Kasumi-1 (cell line): ENCODE results near the gene OLIG2.

ENCODE experiments used
- DNase-seq, 2 experiments: peaks; one replicate each; lab custom pipeline; 2025; lab: John Stamatoyannopoulos, UW

OLIG2 gene

DNA sequence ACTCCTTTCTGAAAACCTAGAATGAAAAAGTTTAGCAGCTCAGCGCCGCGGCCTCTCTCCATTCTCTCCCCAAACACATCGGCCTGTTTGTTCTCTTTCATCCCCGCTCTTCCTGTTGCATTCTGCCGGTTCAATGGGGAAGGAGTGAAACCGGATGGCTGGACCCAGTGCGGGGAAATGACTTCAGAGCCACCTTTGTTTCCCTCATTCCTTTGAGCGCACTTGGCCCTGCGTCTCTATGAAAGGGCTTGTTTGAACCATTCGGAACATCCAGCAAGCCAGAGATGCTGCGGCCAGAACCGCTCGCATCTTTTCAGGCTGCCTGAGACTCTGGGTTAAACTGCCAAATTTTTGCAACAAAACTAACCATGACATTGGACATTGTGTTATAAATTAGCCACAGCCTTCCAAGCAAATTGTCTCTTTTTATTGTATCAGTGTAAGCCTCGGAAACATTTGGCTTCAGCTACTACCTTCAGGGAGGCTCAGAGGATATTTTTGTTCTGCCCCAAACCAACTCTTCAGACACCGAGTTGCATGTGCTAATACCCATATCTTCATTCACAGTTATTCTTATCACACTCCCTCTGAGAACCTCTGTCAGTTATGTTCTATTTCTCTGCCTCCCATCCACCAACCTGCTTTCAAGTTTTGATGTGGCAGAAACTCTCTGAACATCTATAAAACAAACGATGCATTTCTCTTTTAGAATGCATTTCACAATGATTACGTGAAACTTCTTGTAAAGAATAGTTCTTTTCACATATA is 39.1 kb downstream of the OLIG2 start:
- DNase-seq, result no peak

GRCh38 chr21:33067043-33067442 is 41.3 kb downstream of the OLIG2 start:
- DNase-seq, result no peak

DNA sequence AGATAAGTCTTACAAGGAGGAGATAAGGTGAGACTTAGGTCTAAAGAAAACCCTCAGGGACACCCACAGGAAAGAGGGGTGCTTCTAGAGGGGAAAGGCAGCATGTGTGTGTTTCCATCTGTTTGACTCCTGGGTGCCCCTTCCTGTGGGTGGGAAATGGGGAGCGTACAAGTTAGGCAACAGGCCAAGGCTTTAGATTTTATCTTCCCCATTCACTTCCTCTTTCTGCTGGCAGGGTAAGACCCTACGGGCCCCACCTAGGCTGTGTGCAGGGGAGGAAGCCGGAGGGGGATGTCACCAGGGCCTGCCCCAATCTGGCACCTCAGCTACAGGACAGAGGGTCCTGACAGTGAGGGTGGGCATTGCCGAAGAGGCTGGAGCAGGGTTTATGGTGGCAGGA is 41.7 kb downstream of the OLIG2 start:
- peak; percentile 92 to 95 for DNase-seq

GRCh38 chr21:33069243-33069642 is 43.5 kb downstream of the OLIG2 start:
- peak in 1 of 2 experiments; percentile 12 for DNase-seq

GRCh38 chr21:33069645-33069993 is 43.9 kb downstream of the OLIG2 start:
- peak in 1 of 2 experiments; percentile 34 for DNase-seq

DNA sequence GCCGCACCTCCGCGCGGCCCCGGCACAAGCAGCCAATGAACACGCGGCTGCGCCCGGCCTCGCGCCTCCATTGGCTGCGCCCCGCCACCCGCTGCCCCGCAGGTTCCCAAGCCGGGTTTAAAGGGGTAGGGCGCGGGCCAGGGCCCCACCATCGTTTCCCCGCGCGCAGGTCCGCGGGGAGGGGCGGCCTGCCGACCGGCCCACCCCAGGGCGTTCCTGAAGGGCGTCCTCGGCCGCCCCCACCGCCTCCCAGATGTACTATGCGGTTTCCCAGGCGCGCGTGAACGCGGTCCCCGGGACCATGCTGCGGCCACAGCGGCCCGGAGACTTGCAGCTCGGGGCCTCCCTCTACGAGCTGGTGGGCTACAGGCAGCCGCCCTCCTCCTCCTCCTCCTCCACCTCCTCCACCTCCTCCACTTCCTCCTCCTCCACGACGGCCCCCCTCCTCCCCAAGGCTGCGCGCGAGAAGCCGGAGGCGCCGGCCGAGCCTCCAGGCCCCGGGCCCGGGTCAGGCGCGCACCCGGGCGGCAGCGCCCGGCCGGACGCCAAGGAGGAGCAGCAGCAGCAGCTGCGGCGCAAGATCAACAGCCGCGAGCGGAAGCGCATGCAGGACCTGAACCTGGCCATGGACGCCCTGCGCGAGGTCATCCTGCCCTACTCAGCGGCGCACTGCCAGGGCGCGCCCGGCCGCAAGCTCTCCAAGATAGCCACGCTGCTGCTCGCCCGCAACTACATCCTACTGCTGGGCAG is 44.4 kb downstream of the OLIG2 start, which contains the start of gene OLIG1:
TSS of gene OLIG1 (plus strand) at position 148 of the 750 bp plus-strand sequence. CDS start at position 254, 106 bp downstream.
- peak; percentile 57 to 58 for DNase-seq

DNA sequence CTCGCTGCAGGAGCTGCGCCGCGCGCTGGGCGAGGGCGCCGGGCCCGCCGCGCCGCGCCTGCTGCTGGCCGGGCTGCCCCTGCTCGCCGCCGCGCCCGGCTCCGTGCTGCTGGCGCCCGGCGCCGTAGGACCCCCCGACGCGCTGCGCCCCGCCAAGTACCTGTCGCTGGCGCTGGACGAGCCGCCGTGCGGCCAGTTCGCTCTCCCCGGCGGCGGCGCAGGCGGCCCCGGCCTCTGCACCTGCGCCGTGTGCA is 44.9 kb downstream of the OLIG2 start:
- DNase-seq, result no peak

- DNase-seq, result peak; percentile 15 to 46
These were observed 45.4 kb downstream of the OLIG2 start for GRCh38 chr21:33070998-33071769.

DNA sequence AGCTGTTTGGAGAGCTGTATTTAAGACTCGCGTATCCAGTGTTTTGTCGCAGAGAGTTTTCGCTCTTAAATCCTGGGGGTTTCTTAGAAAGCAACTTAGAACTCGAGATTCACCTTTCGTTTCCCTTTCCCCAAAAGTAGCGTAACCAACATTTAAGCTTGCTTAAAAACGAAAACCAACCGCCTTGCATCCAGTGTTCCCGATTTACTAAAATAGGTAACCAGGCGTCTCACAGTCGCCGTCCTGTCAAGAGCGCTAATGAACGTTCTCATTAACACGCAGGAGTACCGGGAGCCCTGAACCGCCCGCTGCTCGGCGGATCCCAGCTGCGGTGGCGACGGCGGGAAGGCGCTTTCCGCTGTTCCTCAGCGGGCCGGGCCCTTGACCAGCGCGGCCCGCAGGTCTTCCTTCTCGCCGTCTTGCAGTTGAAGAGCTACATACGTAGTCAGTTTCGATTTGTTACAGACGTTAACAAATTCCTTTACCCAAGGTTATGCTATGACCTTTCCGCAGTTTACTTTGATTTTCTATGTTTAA is 46.1 kb downstream of the OLIG2 start:
- DNase-seq, result peak in 1 of 2 experiments; percentile 3

GRCh38 chr21:33073636-33074035 is 47.9 kb downstream of the OLIG2 start:
- no peak for DNase-seq

- no peak for DNase-seq
These were observed 49.4 kb downstream of the OLIG2 start for GRCh38 chr21:33075128-33075527.

DNA sequence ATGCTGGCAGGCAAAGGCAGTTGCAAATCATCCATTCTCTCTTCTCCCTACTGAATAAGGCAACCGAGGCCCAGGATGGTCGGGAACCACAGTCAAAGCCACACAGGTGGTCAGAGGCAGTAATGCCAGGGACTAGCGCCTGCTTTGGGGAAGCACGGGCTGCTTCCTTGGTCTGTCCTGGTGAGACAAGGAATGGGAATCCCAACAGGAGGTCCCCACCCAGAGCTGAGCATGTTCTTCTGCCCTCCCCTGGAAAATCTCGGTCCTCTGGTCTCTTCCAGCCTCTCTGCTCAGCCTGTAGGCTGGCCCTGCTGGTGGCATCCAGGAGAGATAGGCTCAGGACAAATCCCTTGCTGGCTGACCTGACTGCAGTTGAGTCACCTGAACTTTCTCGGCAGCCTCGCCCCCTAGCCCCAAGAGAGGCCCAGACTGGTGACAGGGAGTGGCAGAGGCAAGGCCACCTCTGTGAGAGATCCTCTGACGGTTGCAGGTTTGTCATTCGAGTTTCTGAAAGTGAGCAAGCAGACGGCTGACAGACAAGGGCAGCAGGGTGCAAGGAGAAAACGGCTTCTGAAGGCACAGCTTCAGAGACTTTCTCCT is 50.0 kb downstream of the OLIG2 start:
- DNase-seq, result no peak

DNA sequence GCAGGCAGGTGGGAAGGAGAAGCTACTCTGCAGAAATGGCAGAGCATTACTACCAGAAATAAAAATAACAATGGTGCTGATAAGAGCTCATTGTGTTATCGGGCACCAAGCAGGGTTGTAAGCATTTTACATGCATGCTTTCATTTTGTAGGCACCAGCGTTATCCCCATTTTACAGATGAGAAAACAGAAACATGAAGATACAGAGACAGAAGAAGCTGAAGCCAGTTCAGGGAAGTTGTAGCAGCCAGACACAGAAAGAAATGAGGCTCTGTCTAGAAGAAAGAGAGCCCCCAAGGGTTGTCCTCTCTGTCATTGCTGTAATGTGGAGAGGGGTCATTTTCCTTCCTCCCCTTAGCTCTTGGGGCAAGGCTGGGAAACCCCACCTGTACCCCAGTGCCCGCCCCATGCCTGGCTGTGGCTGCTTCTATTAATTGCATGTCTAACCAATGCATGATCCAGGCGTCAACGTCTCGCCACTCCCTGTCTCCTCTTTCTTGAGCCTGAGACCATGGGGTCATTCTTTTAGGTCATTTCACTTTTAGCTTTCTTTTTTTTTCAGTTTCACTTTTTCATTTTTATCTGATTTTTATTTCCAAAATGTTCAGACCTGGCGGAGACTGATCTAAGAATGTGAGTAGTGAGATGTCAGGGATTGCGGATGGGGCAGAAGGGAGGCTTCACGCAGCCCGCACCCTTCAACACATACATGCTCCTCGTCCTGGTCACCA is 51.0 kb downstream of the OLIG2 start:
- no peak for DNase-seq
